Measurements from ENCODE around the gene DYNLT2. TPM values are rescaled to one million over a fixed set of nuclear protein-coding genes. Genes with fewer than 3 reads are reported as not detected.

DYNLT2 gene
- total RNA-seq, 4 donors from 2014 or later: 3.9 to 6.0 (median 4.0) TPM

- TF ChIP-seq POLR2A (IDR thresholded peaks at IDR 0.05): no peak
- TF ChIP-seq CTCF (IDR thresholded peaks at IDR 0.05): no peak
- Histone ChIP-seq H3K9me3 (no peaks in the 10 kb centered on the region), H3K4me3 (no peak overlapping the region), H3K27ac (peak overlapping the region in 1 of 4 donors; percentile 6), H3K27me3 (no peaks in the 10 kb centered on the region), H3K36me3 (peaks cover 0 to 69% (median 0%) of the 10 kb centered on the region in 3 donors), H3K4me1 (no peaks in the 10 kb centered on the region)
- no peak for DNase-seq
These were observed 37.2 kb downstream of the DYNLT2 start for GRCh38 chr6:169714178-169714577.

GRCh38 chr6:169710009-169710408 is 41.4 kb downstream of the DYNLT2 start:
- peaks cover 0 to 7% (median 2%) of the 10 kb centered on the region in 4 donors for H3K4me1 ChIP-seq
- no peaks in the 10 kb centered on the region for H3K27me3 ChIP-seq
- H3K36me3 ChIP-seq: peaks cover 0 to 65% (median 0%) of the 10 kb centered on the region in 3 donors
- no peak for DNase-seq
- no peak overlapping the region for H3K4me3 ChIP-seq
- no peak for TF ChIP-seq POLR2A (IDR thresholded peaks at IDR 0.05)
- TF ChIP-seq CTCF (IDR thresholded peaks at IDR 0.05): no peak
- no peak overlapping the region for H3K27ac ChIP-seq
- H3K9me3 ChIP-seq: no peaks in the 10 kb centered on the region

- no peak overlapping the region for H3K27ac ChIP-seq
- peaks cover 0 to 62% (median 0%) of the 10 kb centered on the region in 3 donors for H3K36me3 ChIP-seq
- no peaks in the 10 kb centered on the region for H3K9me3 ChIP-seq
- H3K27me3 ChIP-seq: no peaks in the 10 kb centered on the region
- H3K4me3 ChIP-seq: no peak overlapping the region
- no peak for DNase-seq
- H3K4me1 ChIP-seq: peaks cover 0 to 12% (median 2%) of the 10 kb centered on the region in 4 donors
- TF ChIP-seq POLR2A (IDR thresholded peaks at IDR 0.05): no peak
- no peak for TF ChIP-seq CTCF (IDR thresholded peaks at IDR 0.05)
These were observed 42.1 kb downstream of the DYNLT2 start for GRCh38 chr6:169709293-169709692.

GRCh38 chr6:169707772-169708171 is 43.6 kb downstream of the DYNLT2 start:
- Histone ChIP-seq H3K36me3 (peaks cover 0 to 51% (median 0%) of the 10 kb centered on the region in 3 donors), H3K27ac (no peak overlapping the region), H3K27me3 (no peaks in the 10 kb centered on the region), H3K9me3 (no peaks in the 10 kb centered on the region), H3K4me3 (no peak overlapping the region), H3K4me1 (peaks cover 0 to 27% (median 9%) of the 10 kb centered on the region in 4 donors)
- TF ChIP-seq POLR2A (IDR thresholded peaks at IDR 0.05) (no peak), CTCF (IDR thresholded peaks at IDR 0.05) (no peak)
- DNase-seq: no peak

GRCh38 chr6:169702840-169703246 is 48.5 kb downstream of the DYNLT2 start:
- no peak for DNase-seq
- Histone ChIP-seq H3K4me1 (peaks cover 0 to 46% (median 9%) of the 10 kb centered on the region in 4 donors), H3K4me3 (peak overlapping the region; percentile 80 to 97 (median 90)), H3K9me3 (no peaks in the 10 kb centered on the region), H3K27ac (peak overlapping the region; percentile 93 to 98 (median 96)), H3K36me3 (peaks cover 0 to 13% (median 0%) of the 10 kb centered on the region in 3 donors), H3K27me3 (no peaks in the 10 kb centered on the region)
- TF ChIP-seq POLR2A (IDR thresholded peaks at IDR 0.05) (no peak), CTCF (IDR thresholded peaks at IDR 0.05) (no peak)

All from Peyer's patch (tissue), 4 donors.